A673 (cell line): ENCODE results near the gene VASH1.

Experiments
- EZH2 ChIP-seq: fragments of 200-600 bp; sonication (generic); IDR thresholded peaks from 2 replicates; pipeline ENCODE4 v1.6.1; 2017; ENCODE audit warnings: borderline replicate concordance, low read depth, mild to moderate bottlenecking, mixed read lengths, antibody characterized with exemption, low read length; ENCODE audit not compliant: poor library complexity, severe bottlenecking
- TF ChIP-seq, protein P1 (sequence below): fragments of 300-800, 200-600 bp; sonication (generic); conservative IDR thresholded peaks from 2 replicates; pipeline ENCODE4 v1.5.1; 2017; ENCODE audit warnings: low read depth, mild to moderate bottlenecking, antibody characterized with exemption, low read length, moderate library complexity, mixed read lengths

DNA sequence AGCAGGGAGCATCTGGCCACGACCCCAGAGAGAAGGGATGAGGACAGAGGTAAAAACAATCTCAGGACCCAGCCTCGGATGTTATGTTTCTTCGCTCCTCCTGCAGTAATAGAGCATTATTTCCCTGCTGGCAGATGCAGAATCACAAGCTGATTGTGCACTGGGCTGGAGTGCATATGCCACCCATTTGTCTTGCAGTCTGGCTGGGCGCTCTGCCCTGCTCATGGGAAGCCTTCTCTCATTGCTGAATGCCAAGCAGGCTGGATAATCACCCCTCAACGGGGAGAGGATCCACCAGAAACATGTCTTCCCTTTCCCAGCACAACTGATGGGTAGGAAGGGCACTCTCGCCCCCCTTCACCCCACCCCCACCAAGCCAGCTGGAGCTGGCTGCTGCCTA lies 8.5 kb upstream of the VASH1 start:
- TF ChIP-seq, protein P1, sequence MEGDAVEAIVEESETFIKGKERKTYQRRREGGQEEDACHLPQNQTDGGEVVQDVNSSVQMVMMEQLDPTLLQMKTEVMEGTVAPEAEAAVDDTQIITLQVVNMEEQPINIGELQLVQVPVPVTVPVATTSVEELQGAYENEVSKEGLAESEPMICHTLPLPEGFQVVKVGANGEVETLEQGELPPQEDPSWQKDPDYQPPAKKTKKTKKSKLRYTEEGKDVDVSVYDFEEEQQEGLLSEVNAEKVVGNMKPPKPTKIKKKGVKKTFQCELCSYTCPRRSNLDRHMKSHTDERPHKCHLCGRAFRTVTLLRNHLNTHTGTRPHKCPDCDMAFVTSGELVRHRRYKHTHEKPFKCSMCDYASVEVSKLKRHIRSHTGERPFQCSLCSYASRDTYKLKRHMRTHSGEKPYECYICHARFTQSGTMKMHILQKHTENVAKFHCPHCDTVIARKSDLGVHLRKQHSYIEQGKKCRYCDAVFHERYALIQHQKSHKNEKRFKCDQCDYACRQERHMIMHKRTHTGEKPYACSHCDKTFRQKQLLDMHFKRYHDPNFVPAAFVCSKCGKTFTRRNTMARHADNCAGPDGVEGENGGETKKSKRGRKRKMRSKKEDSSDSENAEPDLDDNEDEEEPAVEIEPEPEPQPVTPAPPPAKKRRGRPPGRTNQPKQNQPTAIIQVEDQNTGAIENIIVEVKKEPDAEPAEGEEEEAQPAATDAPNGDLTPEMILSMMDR: no peak
- no peak for TF ChIP-seq EZH2
